Osteoblast (primary cell): ENCODE measurements around the gene CXCR3. TPM values are rescaled to one million over a fixed set of nuclear protein-coding genes. Genes with fewer than 3 reads are reported as not detected.

Experiments
- DNase-seq: peaks from one replicate; pipeline ENCODE4 v3.0.0; 2011; ENCODE audit warnings: low spot score, mixed read lengths; ENCODE audit not compliant: insufficient read length; ENCODE audit errors: missing footprints
- H2AFZ ChIP-seq: 2 replicates; pipeline ENCODE4 v1.6.0; 2011; ENCODE audit warnings: mild to moderate bottlenecking, low read length
- H3K27ac ChIP-seq: 2 replicates; pipeline ENCODE4 v1.5.1; 2011; ENCODE audit warnings: mild to moderate bottlenecking, low read depth, low read length, moderate library complexity
- H3K27me3 ChIP-seq: 2 replicates; pipeline ENCODE4 v1.6.0; 2012; ENCODE audit warnings: mild to moderate bottlenecking, control low read depth, inconsistent platforms, low read length, moderate library complexity; ENCODE audit not compliant: insufficient read depth
- H3K36me3 ChIP-seq: 2 replicates; pipeline ENCODE4 v1.5.1; 2011; ENCODE audit warnings: mild to moderate bottlenecking, low read length, control low read depth, moderate library complexity; ENCODE audit not compliant: insufficient read depth
- H3K4me1 ChIP-seq: 2 replicates; pipeline ENCODE4 v1.5.1; 2011; ENCODE audit warnings: mild to moderate bottlenecking, low read length, control low read depth, moderate library complexity; ENCODE audit not compliant: insufficient read depth
- H3K4me2 ChIP-seq: 2 replicates; pipeline ENCODE4 v1.6.0; 2011; ENCODE audit warnings: mild to moderate bottlenecking, low read length; ENCODE audit not compliant: insufficient read depth
- H3K4me3 ChIP-seq: fragments of 200-600 bp; sonication (generic); 3 replicates; pipeline ENCODE4 v1.5.1; 2012; ENCODE audit warnings: mild to moderate bottlenecking, low read length, inconsistent platforms; ENCODE audit not compliant: insufficient read depth
- H3K79me2 ChIP-seq: 2 replicates; pipeline ENCODE4 v1.6.0; 2012; ENCODE audit warnings: mild to moderate bottlenecking, low read length, control low read depth, inconsistent platforms; ENCODE audit not compliant: insufficient read depth
- H3K9me3 ChIP-seq: 2 replicates; pipeline ENCODE4 v1.5.1; 2011; ENCODE audit warnings: low read depth, low read length, control low read depth
- H4K20me1 ChIP-seq: 2 replicates; pipeline ENCODE4 v1.6.0; 2012; ENCODE audit warnings: mild to moderate bottlenecking, low read length, control low read depth; ENCODE audit not compliant: insufficient read depth
- total RNA-seq: library from RNA; depleted of rRNA; stranded (reverse); fragments of >200 nt; gene quantifications from 2 replicates; pipeline ENCODE4 v1.2.3, GENCODE V29; 2012
- TF ChIP-seq, protein P1 (sequence below): IDR thresholded peaks from 2 replicates; pipeline ENCODE4 v1.5.1; 2011; ENCODE audit warnings: mild to moderate bottlenecking, low read depth, low read length, moderate library complexity; ENCODE audit errors: extremely low read depth

Gene CXCR3
- total RNA-seq, 1 donor, result not detected

DNA sequence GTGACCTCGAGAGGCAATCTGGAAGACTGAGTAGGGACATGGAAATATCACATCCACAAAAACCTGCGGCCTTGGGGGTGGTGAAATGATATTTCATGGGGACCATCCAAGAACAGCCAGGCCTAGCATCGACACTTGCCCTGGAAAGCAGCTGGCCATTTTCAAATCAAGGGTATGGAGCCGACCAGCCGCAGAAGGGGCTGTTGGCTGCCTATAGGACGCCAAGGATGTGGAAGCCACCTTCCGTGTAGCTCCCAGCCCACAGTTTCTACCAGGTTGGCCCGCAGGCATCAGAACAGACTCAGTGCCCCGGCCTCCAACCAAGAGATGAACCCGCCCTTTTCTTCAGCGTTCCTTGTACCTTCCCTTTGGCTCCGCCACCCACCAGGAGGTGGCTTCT, 43.6 kb upstream of the CXCR3 start:
- no peak overlapping the region for H2AFZ ChIP-seq
- H3K4me3 ChIP-seq, result no peak overlapping the region
- DNase-seq, result no peak
- no peaks in the 10 kb centered on the region for H3K4me1 ChIP-seq
- H4K20me1 ChIP-seq, result no peaks in the 10 kb centered on the region
- H3K4me2 ChIP-seq, result no peak overlapping the region
- TF ChIP-seq, protein P1, sequence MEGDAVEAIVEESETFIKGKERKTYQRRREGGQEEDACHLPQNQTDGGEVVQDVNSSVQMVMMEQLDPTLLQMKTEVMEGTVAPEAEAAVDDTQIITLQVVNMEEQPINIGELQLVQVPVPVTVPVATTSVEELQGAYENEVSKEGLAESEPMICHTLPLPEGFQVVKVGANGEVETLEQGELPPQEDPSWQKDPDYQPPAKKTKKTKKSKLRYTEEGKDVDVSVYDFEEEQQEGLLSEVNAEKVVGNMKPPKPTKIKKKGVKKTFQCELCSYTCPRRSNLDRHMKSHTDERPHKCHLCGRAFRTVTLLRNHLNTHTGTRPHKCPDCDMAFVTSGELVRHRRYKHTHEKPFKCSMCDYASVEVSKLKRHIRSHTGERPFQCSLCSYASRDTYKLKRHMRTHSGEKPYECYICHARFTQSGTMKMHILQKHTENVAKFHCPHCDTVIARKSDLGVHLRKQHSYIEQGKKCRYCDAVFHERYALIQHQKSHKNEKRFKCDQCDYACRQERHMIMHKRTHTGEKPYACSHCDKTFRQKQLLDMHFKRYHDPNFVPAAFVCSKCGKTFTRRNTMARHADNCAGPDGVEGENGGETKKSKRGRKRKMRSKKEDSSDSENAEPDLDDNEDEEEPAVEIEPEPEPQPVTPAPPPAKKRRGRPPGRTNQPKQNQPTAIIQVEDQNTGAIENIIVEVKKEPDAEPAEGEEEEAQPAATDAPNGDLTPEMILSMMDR, result no peak
- peaks cover 8% of the 10 kb centered on the region for H3K27me3 ChIP-seq
- no peaks in the 10 kb centered on the region for H3K36me3 ChIP-seq
- no peaks in the 10 kb centered on the region for H3K79me2 ChIP-seq
- no peaks in the 10 kb centered on the region for H3K9me3 ChIP-seq
- no peak overlapping the region for H3K27ac ChIP-seq

DNA sequence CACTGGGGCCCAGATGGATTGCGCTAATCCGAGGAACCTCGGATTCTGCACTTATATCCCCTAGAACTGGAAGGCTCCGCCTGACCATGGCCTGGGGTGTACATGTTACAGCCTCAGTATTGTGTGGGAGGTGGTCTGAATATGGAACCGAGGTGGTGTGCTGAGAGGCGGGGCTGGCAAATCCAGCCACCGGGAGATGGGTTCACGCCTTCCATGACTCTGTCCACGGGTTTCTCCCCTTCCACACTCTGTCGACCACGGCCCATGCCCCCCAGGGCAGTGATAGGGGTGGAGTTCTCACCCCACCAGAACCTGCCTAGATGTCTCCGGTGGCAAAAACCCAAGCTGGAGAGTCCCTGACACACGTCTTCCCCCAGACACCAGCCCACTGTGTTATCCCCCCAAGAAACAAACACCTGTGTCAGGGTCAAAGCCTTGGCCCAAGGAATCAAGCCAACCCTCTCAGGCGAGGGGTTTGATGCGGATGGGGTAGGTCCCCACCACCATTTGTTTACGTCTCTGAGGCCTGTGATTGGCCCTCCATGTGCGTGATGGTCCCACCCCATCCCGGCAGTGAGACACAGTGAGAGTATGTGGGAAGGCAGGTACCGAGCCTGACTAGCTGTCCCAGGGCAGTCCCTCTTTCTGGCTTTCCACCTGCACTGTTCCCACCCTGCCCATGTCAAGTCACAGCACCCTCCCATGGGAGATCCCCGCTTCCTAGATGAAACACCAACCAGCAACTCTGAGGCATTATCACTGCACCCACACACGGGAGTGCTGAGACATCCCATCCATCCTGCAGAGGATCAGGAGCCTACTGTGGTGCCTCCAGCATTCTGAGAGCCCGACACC, 42.5 kb upstream of the CXCR3 start:
- Histone ChIP-seq H3K27ac (no peak overlapping the region), H3K4me1 (no peaks in the 10 kb centered on the region), H3K9me3 (no peaks in the 10 kb centered on the region), H3K4me2 (no peak overlapping the region), H3K4me3 (no peak overlapping the region), H2AFZ (no peak overlapping the region), H3K79me2 (no peaks in the 10 kb centered on the region), H3K36me3 (no peaks in the 10 kb centered on the region), H4K20me1 (no peaks in the 10 kb centered on the region), H3K27me3 (peaks cover 17% of the 10 kb centered on the region)
- no peak for DNase-seq
- TF ChIP-seq, protein P1, result no peak

DNA sequence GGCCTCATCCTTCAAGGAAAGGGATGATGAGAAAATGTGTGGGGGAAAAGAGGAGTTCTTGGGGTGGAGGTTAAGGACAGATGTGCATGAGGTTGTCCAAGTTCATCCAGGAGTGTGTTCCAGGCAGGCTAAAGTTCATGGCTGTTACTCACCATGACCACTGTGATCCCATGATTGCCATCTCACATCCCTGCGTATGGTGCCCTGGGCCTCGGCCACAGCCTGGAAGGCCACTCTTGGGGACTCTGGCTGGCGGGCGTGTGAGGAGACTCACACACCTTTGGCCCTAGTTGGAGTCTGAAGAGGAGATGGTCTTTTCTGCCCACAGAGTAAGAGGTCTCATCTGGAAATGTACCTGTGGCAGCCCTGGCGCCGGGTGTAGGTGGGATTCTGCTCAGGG, 41.6 kb upstream of the CXCR3 start:
- TF ChIP-seq, protein P1, result no peak
- Histone ChIP-seq H3K4me2 (no peak overlapping the region), H3K4me1 (no peaks in the 10 kb centered on the region), H3K36me3 (no peaks in the 10 kb centered on the region), H2AFZ (no peak overlapping the region), H3K79me2 (no peaks in the 10 kb centered on the region), H3K9me3 (no peaks in the 10 kb centered on the region), H3K27me3 (peaks cover 17% of the 10 kb centered on the region), H3K4me3 (no peak overlapping the region), H4K20me1 (no peaks in the 10 kb centered on the region), H3K27ac (no peak overlapping the region)
- no peak for DNase-seq

DNA sequence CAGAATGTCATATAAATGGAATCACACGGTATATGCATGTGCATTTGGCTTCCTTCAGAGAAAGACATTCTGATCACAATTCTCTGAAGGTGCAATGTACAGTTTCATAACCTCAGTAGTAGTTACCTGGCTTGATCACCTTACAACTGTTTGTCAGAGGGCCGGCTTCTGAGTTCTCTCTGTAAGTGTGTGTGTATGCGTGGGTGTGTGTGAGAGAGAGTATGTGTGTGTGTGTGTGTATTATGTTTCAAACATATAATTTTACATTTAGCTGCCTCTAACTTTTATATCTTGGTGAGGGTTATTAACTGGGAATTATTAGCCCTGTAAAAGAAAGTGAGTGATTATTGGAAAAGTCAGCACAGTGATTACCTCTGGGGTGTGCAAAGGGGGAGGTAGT, 41.0 kb upstream of the CXCR3 start:
- Histone ChIP-seq H3K4me2 (no peak overlapping the region), H3K79me2 (no peaks in the 10 kb centered on the region), H3K9me3 (no peaks in the 10 kb centered on the region), H3K27ac (no peak overlapping the region), H3K27me3 (peaks cover 17% of the 10 kb centered on the region), H4K20me1 (no peaks in the 10 kb centered on the region), H3K4me3 (no peak overlapping the region), H3K36me3 (no peaks in the 10 kb centered on the region), H3K4me1 (no peaks in the 10 kb centered on the region), H2AFZ (no peak overlapping the region)
- DNase-seq, result no peak
- TF ChIP-seq, protein P1, result no peak
